ENCODE measurements around the gene SKIDA1. TPM values are rescaled to one million over a fixed set of nuclear protein-coding genes. Genes with fewer than 3 reads are reported as not detected.

The SKIDA1 gene
- total RNA-seq, 4 donors from 2014 or later = 0.85 to 2.6 (median 1.5) TPM; not detected in 1

GRCh38 chr10:21495752-21496342 is 29.6 kb downstream of the SKIDA1 start:
- no peak for TF ChIP-seq CTCF (IDR thresholded peaks at IDR 0.05; ENCODE audit: low read depth)

- TF ChIP-seq CTCF (IDR thresholded peaks at IDR 0.05; ENCODE audit: low read depth) = no peak
Measured at GRCh38 chr10:21495002-21495751, 30.3 kb downstream of the SKIDA1 start.

- no peak for TF ChIP-seq CTCF (IDR thresholded peaks at IDR 0.05; ENCODE audit: low read depth)
Measured at GRCh38 chr10:21494191-21495001, 31.1 kb downstream of the SKIDA1 start.

GRCh38 chr10:21493784-21494183 is 31.7 kb downstream of the SKIDA1 start:
- no peak for TF ChIP-seq CTCF (IDR thresholded peaks at IDR 0.05; ENCODE audit: low read depth)

- TF ChIP-seq CTCF (IDR thresholded peaks at IDR 0.05; ENCODE audit: low read depth) = no peak
Measured at GRCh38 chr10:21492421-21492820, 33.1 kb downstream of the SKIDA1 start.

- no peak for TF ChIP-seq CTCF (IDR thresholded peaks at IDR 0.05; ENCODE audit: low read depth)
Measured at GRCh38 chr10:21490711-21491105, 34.8 kb downstream of the SKIDA1 start.

Measured in subcutaneous adipose tissue (tissue), 4 donors.